Measurements from ENCODE around the gene PRRT4.

Gene PRRT4

GRCh38 chr7:128343554-128344430 lies 17.7 kb downstream of the PRRT4 start, which contains the start of gene RBM28:
Gene RBM28, minus strand, starts transcription at chr7:128343908. Its CDS starts 115 bp downstream, at chr7:128343793.
- peak; percentile 96 to 97 for DNase-seq

GRCh38 chr7:128341733-128342132 lies 19.8 kb downstream of the PRRT4 start:
- DNase-seq, result no peak

GRCh38 chr7:128335730-128336129 lies 25.8 kb downstream of the PRRT4 start:
- DNase-seq, result no peak

- DNase-seq, result no peak
Measured at GRCh38 chr7:128324368-128324680, 37.2 kb downstream of the PRRT4 start.

GRCh38 chr7:128323459-128324367 lies 37.8 kb downstream of the PRRT4 start:
- DNase-seq, result no peak

- no peak for DNase-seq
Measured at GRCh38 chr7:128323040-128323439, 38.5 kb downstream of the PRRT4 start.

GRCh38 chr7:128322040-128322643 lies 39.3 kb downstream of the PRRT4 start:
- peak; percentile 45 to 64 for DNase-seq

- DNase-seq, result no peak
Measured at GRCh38 chr7:128321044-128321422, 40.5 kb downstream of the PRRT4 start.

- DNase-seq, result no peak
Measured at GRCh38 chr7:128318691-128319090, 42.8 kb downstream of the PRRT4 start.

- no peak for DNase-seq
Measured at GRCh38 chr7:128311013-128311412, 50.5 kb downstream of the PRRT4 start.

GRCh38 chr7:128310499-128310898 lies 51.0 kb downstream of the PRRT4 start:
- no peak for DNase-seq

- no peak for DNase-seq
Measured at GRCh38 chr7:128309976-128310375, 51.5 kb downstream of the PRRT4 start.

- no peak for DNase-seq
Measured at GRCh38 chr7:128309124-128309523, 52.4 kb downstream of the PRRT4 start.

- peak; percentile 14 to 82 for DNase-seq
Measured at GRCh38 chr7:128307061-128307460, 54.4 kb downstream of the PRRT4 start.

GRCh38 chr7:128304212-128304611 lies 57.3 kb downstream of the PRRT4 start:
- no peak for DNase-seq

GRCh38 chr7:128303643-128304042 lies 57.8 kb downstream of the PRRT4 start:
- peak; percentile 10 to 55 for DNase-seq

GRCh38 chr7:128303133-128303532 lies 58.4 kb downstream of the PRRT4 start:
- DNase-seq, result no peak

GRCh38 chr7:128302139-128302538 lies 59.4 kb downstream of the PRRT4 start:
- DNase-seq, result no peak

Data from inflammatory macrophage (primary cell).